Lung (tissue), 12 donors: ENCODE data around the gene PFKFB2. TPM values are rescaled to one million over a fixed set of nuclear protein-coding genes. Genes with fewer than 3 reads are reported as not detected.

Experiments
- ATAC-seq: fragments of 200-7000 bp; cut with Tn5 transposase; one replicate; pipeline ENCODE4 v1.9.1; 2020; ENCODE audit warnings: moderate number of reproducible peaks; ENCODE audit not compliant: insufficient read depth, low FRiP score
- DNase-seq, 3 donors: peaks; one replicate each; pipeline ENCODE4 v3.0.0-alpha.2; 2013 to 2017
- H3K27ac ChIP-seq, 2 donors: one replicate each; pipeline ENCODE4 v1.5.1; 2013; ENCODE audit warnings: mild to moderate bottlenecking in 2 of 2, moderate library complexity in 2 of 2, control low read depth in 1 of 2, inconsistent platforms in 1 of 2, low read depth in 1 of 2, low read length in 1 of 2
- H3K27me3 ChIP-seq, 3 donors: one replicate each; pipeline ENCODE4 v1.5.1; 2013; ENCODE audit warnings: low read length in 2 of 3; ENCODE audit not compliant: control insufficient read depth in 3 of 3, insufficient read depth in 3 of 3
- H3K36me3 ChIP-seq, 4 donors: one replicate each; pipeline ENCODE4 v1.5.1; 2013; ENCODE audit warnings: low read length in 4 of 4, mild to moderate bottlenecking in 1 of 4, moderate library complexity in 1 of 4; ENCODE audit not compliant: control insufficient read depth in 4 of 4, insufficient read depth in 4 of 4
- H3K4me1 ChIP-seq, 5 donors: one replicate each; pipeline ENCODE4 v1.5.1; 2013; ENCODE audit warnings: low read length in 5 of 5, mild to moderate bottlenecking in 2 of 5, moderate library complexity in 1 of 5; ENCODE audit not compliant: control insufficient read depth in 5 of 5, insufficient read depth in 5 of 5
- H3K4me3 ChIP-seq: one replicate; pipeline ENCODE4 v1.5.1; 2013; ENCODE audit warnings: mild to moderate bottlenecking, control low read depth, moderate library complexity
- H3K9ac ChIP-seq, 2 donors: one replicate each; pipeline ENCODE4 v1.5.1; 2013; ENCODE audit warnings: low read length in 2 of 2, control low read depth in 1 of 2; ENCODE audit not compliant: insufficient read depth in 1 of 2
- H3K9me3 ChIP-seq, 4 donors: one replicate each; pipeline ENCODE4 v1.5.1; 2013; ENCODE audit warnings: low read length in 3 of 4, mild to moderate bottlenecking in 1 of 4, moderate library complexity in 1 of 4; ENCODE audit not compliant: control insufficient read depth in 4 of 4, insufficient read depth in 3 of 4
- CTCF ChIP-seq: IDR thresholded peaks from 2 replicates; pipeline ENCODE4 v1.5.1; 2012; ENCODE audit warnings: mild to moderate bottlenecking; ENCODE audit errors: control extremely low read depth, extremely low read depth
- WGBS, 2 donors: extraction: QIAGEN DNeasy Blood & Tissue Kit; methylation state at CpG; one replicate each; pipeline ENCODE4 v1.1.7; 2013; 5-methylcytosine and 5-hydroxymethylcytosine counted together
- polyA plus RNA-seq, 2 donors: library from polyadenylated mRNA; stranded (reverse); fragments of 200-250 nt; gene quantifications; one replicate each; pipeline ENCODE4 v1.2.1, GENCODE V29; 2013
- total RNA-seq, 2 donors: library from RNA; depleted of rRNA in 1 of 2; stranded (reverse); fragments of >200 nt in 1 of 2; gene quantifications; one replicate each; pipeline ENCODE4 v1.2.1, GENCODE V29; 2014 to 2021
- donor health status: control.
- donor health status: control.
- donor health status: Bipolar disorder and iron deficiency.
- donor health status: healthy.
- donor health status: DM: yes; HTN: yes; CAD: no.

The PFKFB2 gene
- total and polyA plus RNA-seq, 4 donors: 19.9 to 52.3 (median 39.6) TPM

- no peak overlapping the region for H3K4me3 ChIP-seq
- no peak for ATAC-seq
- 51 to 64% methylated on average over 4 of the region's 4 CpGs for WGBS, 2 donors
- TF ChIP-seq CTCF: no peak
- no peak overlapping the region for H3K9ac ChIP-seq
- peaks cover 0 to 4% (median 0%) of the 10 kb centered on the region in 4 donors for H3K36me3 ChIP-seq
- DNase-seq: no peak
- H3K9me3 ChIP-seq: peaks cover 0 to 2% (median 0%) of the 10 kb centered on the region in 4 donors
- H3K27me3 ChIP-seq: no peaks in the 10 kb centered on the region
- peak overlapping the region in 1 of 2 donors; percentile 73 for H3K27ac ChIP-seq
- H3K4me1 ChIP-seq: peaks cover 0 to 14% (median 13%) of the 10 kb centered on the region in 5 donors
Measured at GRCh38 chr1:207020709-207021107, 32.4 kb upstream of the PFKFB2 start.

- Histone ChIP-seq H3K9ac (no peak overlapping the region), H3K9me3 (no peaks in the 10 kb centered on the region), H3K27me3 (no peaks in the 10 kb centered on the region), H3K36me3 (peaks cover 0 to 4% (median 0%) of the 10 kb centered on the region in 4 donors), H3K4me1 (peaks cover 0 to 20% (median 14%) of the 10 kb centered on the region in 5 donors), H3K4me3 (no peak overlapping the region), H3K27ac (peak overlapping the region in 1 of 2 donors; percentile 81)
- 61 to 77% methylated on average over 8 of the region's 8 CpGs for WGBS, 2 donors
- DNase-seq (no peak), ATAC-seq (no peak)
- TF ChIP-seq CTCF: no peak
Measured at GRCh38 chr1:207021139-207021861, 31.8 kb upstream of the PFKFB2 start.

- no peak for TF ChIP-seq CTCF
- H3K4me1 ChIP-seq: peaks cover 0 to 24% (median 14%) of the 10 kb centered on the region in 5 donors
- 77 to 89% methylated on average over 15 of the region's 15 CpGs for WGBS, 2 donors
Measured at GRCh38 chr1:207021876-207022596, 31.0 kb upstream of the PFKFB2 start.

More at GRCh38 chr1:207021876-207022596, 31.0 kb upstream of the PFKFB2 start:
- Histone ChIP-seq H3K27ac (peak overlapping the region in 1 of 2 donors; percentile 81), H3K4me3 (no peak overlapping the region), H3K36me3 (peaks cover 0 to 4% (median 0%) of the 10 kb centered on the region in 4 donors), H3K9ac (no peak overlapping the region), H3K9me3 (no peaks in the 10 kb centered on the region), H3K27me3 (no peaks in the 10 kb centered on the region)
- no peak for DNase-seq
- ATAC-seq: no peak
